PC-3 (cell line): ENCODE measurements around the gene UPK3A. TPM values are rescaled to one million over a fixed set of nuclear protein-coding genes. Genes with fewer than 3 reads are reported as not detected.

Experiments
- ATAC-seq: fragments of 200-7000 bp; cut with Tn5 transposase; 2 replicates; pipeline ENCODE4 v1.9.1; 2020; ENCODE audit warnings: mild to moderate bottlenecking, moderate library complexity
- BruUV-seq: library from RNA; stranded (reverse); fragments of 400-500 nt; replicated peaks from 2 replicates; lab custom pipeline; 2021; lab: Mats Ljungman, UMichigan
- CTCF ChIA-PET: fragments of 300-600 bp; sonication (Branson Sonifier 250); formaldehyde crosslinking; loops from one replicate; lab custom pipeline; 2022; ENCODE audit warnings: antibody characterized with exemption; lab: Charles Lee
- POLR2A ChIA-PET: fragments of 300-600 bp; sonication (Branson Sonifier 250); formaldehyde crosslinking; loops from one replicate; lab custom pipeline; 2022; ENCODE audit warnings: antibody characterized with exemption; ENCODE audit not compliant: unreplicated experiment; lab: Charles Lee
- DNase-seq: peaks from one replicate; pipeline ENCODE4 v3.0.0-alpha.2; 2015
- H2AFZ ChIP-seq: fragments of 300-600 bp; sonication (generic); 2 replicates; pipeline ENCODE4 v1.6.0; 2016; ENCODE audit warnings: antibody characterized with exemption, low read length
- H3F3A ChIP-seq: fragments of 300-600 bp; sonication (generic); one replicate; pipeline ENCODE4 v1.6.0; 2017; ENCODE audit warnings: antibody characterized with exemption, low read length, control low read depth, mild to moderate bottlenecking; ENCODE audit not compliant: unreplicated experiment
- H3K27ac ChIP-seq: fragments of 300-600 bp; sonication (generic); 2 replicates; pipeline ENCODE4 v1.5.1; 2016; ENCODE audit warnings: mild to moderate bottlenecking, low read length
- H3K27me3 ChIP-seq: fragments of 300-600 bp; sonication (generic); 2 replicates; pipeline ENCODE4 v1.6.1; 2016; ENCODE audit warnings: low read length, mixed read lengths
- H3K36me3 ChIP-seq: fragments of 300-600 bp; sonication (generic); 2 replicates; pipeline ENCODE4 v1.6.1; 2016; ENCODE audit warnings: low read depth, mixed run types, low read length, mixed read lengths
- H3K4me1 ChIP-seq: fragments of 300-600 bp; sonication (generic); 2 replicates; pipeline ENCODE4 v1.5.1; 2016; ENCODE audit warnings: low read length; ENCODE audit not compliant: insufficient read depth
- H3K4me2 ChIP-seq: fragments of 300-600 bp; sonication (generic); 2 replicates; pipeline ENCODE4 v1.6.0; 2016; ENCODE audit warnings: low read length
- H3K4me3 ChIP-seq: fragments of 300-600 bp; sonication (generic); 2 replicates; pipeline ENCODE4 v1.5.1; 2016; ENCODE audit warnings: mild to moderate bottlenecking, low read length, mixed read lengths
- H3K79me2 ChIP-seq: fragments of 300-600 bp; sonication (generic); 2 replicates; pipeline ENCODE4 v1.6.1; 2017; ENCODE audit warnings: low read length, mixed read lengths
- H3K9ac ChIP-seq: fragments of 300-600 bp; sonication (generic); 2 replicates; pipeline ENCODE4 v1.6.0; 2016; ENCODE audit warnings: mild to moderate bottlenecking, low read length
- H3K9me2 ChIP-seq: fragments of 300-600 bp; sonication (generic); replicated peaks from 2 replicates; pipeline ENCODE4 v1.6.1; 2016; ENCODE audit warnings: mixed run types, low read length, mixed read lengths
- H3K9me3 ChIP-seq: fragments of 300-600 bp; sonication (generic); 2 replicates; pipeline ENCODE4 v1.6.1; 2016; ENCODE audit warnings: low read length, mixed read lengths
- H4K20me1 ChIP-seq: fragments of 300-600 bp; sonication (generic); 2 replicates; pipeline ENCODE4 v1.6.1; 2016; ENCODE audit warnings: low read length, mixed read lengths
- EZH2 ChIP-seq: fragments of 300-600 bp; sonication (generic); IDR thresholded peaks from one replicate; pipeline ENCODE4 v1.6.1; 2017; ENCODE audit warnings: antibody characterized with exemption, mild to moderate bottlenecking, low read length; ENCODE audit not compliant: unreplicated experiment
- EZH2phosphoT487 ChIP-seq: fragments of 300-600 bp; sonication (generic); IDR thresholded peaks from 2 replicates; pipeline ENCODE4 v1.6.1; 2018; ENCODE audit warnings: mild to moderate bottlenecking, antibody characterized with exemption, low read length, borderline replicate concordance
- intact Hi-C: fragments of 100-400 bp; cut with micrococcal nuclease; formaldehyde crosslinking; loops from 2 replicates; pipeline ENCODE4 v1.9.0; 2023
- total RNA-seq: library from RNA; depleted of rRNA; stranded (reverse); fragments of >200 nt; gene quantifications from 2 replicates; pipeline ENCODE4 v1.2.3, GENCODE V29; 2014
- TF ChIP-seq, protein P1 (sequence below): fragments of 300-600 bp; sonication (generic); conservative IDR thresholded peaks from 2 replicates; pipeline ENCODE4 v1.5.1; 2017; ENCODE audit warnings: antibody characterized with exemption, low read depth, mild to moderate bottlenecking, low read length

UPK3A gene
- total RNA-seq, 1 experiment from 2014 or later, result 1.1 TPM

DNA sequence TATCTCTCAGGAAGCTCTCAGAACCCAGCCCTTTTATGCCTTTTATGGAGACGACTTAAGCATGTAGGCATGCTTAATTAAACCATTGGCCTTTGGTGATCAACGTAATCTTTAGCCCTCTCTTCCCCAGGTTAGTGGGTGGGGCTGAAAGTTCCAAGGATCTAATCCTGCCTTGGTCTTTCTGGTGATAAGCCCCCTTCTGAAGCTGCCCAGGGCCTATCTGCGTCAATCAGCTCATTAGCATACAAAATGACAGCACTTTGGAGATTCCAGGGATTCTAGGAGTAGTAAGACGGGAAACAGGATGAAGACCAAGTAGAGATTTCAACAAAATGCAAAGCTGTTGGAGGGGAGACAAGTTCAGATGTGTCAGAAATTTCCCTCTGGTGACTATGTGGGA is 28.1 kb downstream of the UPK3A start:
- POLR2A ChIA-PET, result no interaction called here
- H3K27ac ChIP-seq, result no peak overlapping the region

DNA sequence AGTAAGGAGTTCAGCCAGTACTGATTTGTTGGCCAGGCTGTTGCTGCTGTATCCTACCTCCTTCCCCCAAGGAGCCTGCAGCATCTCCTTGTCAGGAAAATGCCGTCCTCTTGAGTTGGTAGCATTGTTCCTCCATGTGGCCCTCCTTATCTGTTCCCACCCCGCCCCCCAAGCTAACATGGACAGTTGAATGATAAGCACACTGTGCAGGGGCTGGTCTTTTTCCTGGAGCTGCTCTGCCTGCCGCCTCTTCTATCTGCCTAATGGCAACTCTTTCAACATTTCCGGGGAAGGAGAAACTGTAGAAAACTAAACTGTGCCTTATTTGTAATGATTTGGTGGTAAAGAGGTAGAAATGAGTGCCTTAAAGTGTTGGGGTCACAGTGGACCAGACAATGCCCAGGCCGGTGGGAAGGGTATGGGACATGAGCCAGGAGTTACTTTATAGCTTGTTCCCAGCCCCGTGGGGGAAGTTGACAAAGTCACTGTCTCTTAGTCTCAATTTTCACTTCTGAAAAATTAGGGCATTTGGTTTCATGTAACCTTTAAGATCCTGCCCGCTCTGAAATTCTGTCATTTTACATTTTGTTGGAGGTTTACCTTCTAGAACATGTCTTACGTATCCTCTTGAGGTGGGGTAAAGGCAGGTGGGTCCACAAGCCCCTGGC is 29.4 kb downstream of the UPK3A start:
- ChIA-PET CTCF (no interaction called here), POLR2A (no interaction called here)
- H3K9ac ChIP-seq, result no peak overlapping the region
- H3K4me3 ChIP-seq, result no peak overlapping the region
- no peak overlapping the region for H2AFZ ChIP-seq
- H3K36me3 ChIP-seq, result no peaks in the 10 kb centered on the region
- H4K20me1 ChIP-seq, result peaks cover 27% of the 10 kb centered on the region; the same call in 1 of the 2 replicates
- TF ChIP-seq EZH2 (no peak), EZH2phosphoT487 (no peak)
- TF ChIP-seq, protein P1, sequence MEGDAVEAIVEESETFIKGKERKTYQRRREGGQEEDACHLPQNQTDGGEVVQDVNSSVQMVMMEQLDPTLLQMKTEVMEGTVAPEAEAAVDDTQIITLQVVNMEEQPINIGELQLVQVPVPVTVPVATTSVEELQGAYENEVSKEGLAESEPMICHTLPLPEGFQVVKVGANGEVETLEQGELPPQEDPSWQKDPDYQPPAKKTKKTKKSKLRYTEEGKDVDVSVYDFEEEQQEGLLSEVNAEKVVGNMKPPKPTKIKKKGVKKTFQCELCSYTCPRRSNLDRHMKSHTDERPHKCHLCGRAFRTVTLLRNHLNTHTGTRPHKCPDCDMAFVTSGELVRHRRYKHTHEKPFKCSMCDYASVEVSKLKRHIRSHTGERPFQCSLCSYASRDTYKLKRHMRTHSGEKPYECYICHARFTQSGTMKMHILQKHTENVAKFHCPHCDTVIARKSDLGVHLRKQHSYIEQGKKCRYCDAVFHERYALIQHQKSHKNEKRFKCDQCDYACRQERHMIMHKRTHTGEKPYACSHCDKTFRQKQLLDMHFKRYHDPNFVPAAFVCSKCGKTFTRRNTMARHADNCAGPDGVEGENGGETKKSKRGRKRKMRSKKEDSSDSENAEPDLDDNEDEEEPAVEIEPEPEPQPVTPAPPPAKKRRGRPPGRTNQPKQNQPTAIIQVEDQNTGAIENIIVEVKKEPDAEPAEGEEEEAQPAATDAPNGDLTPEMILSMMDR, result no peak
- no peak overlapping the region for H3K4me2 ChIP-seq
- no peaks in the 10 kb centered on the region for H3K9me3 ChIP-seq
- no peaks in the 10 kb centered on the region for H3K9me2 ChIP-seq
- no peaks in the 10 kb centered on the region for H3F3A ChIP-seq
- no peak for ATAC-seq
- no peak for DNase-seq
- no TSS peak for BruUV-seq
- H3K4me1 ChIP-seq, result peaks cover 7% of the 10 kb centered on the region
- no peaks in the 10 kb centered on the region for H3K27me3 ChIP-seq
- H3K79me2 ChIP-seq, result peaks cover 92% of the 10 kb centered on the region
- no peak overlapping the region for H3K27ac ChIP-seq
- intact Hi-C loops, result no loop called here

More for the DNA sequence above, 28.1 kb downstream of the UPK3A start:
- intact Hi-C loops, result no loop called here
- Histone ChIP-seq H3K4me3 (no peak overlapping the region), H4K20me1 (0 out of 2 replicates have a peak, but pooled peaks cover 18% of the 10 kb centered on the region), H2AFZ (no peak overlapping the region), H3K4me1 (peaks cover 14% of the 10 kb centered on the region), H3K79me2 (peaks cover 79% of the 10 kb centered on the region), H3K36me3 (no peaks in the 10 kb centered on the region), H3K9ac (no peak overlapping the region), H3K27me3 (no peaks in the 10 kb centered on the region), H3K9me2 (no peaks in the 10 kb centered on the region), H3K9me3 (no peaks in the 10 kb centered on the region), H3K4me2 (no peak overlapping the region), H3F3A (no peaks in the 10 kb centered on the region)
- CTCF ChIA-PET, result no interaction called here
- BruUV-seq, result no TSS peak
- TF ChIP-seq, protein P1, result no peak
- TF ChIP-seq EZH2 (no peak), EZH2phosphoT487 (no peak)
- DNase-seq (no peak), ATAC-seq (no peak)

DNA sequence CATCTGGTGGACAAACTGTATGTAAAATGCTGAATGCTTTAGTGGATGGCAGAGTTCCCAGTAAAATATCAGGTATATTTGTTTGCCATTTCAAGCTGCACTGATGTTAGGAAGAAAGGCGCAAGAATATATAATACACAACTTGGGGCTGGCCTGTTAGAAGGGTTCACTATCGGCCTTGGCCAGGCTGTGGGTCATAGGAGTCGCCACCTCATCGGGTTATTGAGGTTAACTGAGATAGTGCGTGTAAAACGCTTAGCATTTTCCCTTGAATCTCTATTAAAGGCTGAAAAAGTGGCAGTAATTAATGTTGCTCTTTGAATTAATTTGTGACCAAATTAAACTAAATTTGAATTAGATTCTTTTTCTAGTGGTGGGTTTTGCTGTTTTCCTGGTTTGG is 30.0 kb downstream of the UPK3A start:
- POLR2A ChIA-PET, result no interaction called here
- Histone ChIP-seq H2AFZ (no peak overlapping the region), H3K27ac (no peak overlapping the region), H3K27me3 (no peaks in the 10 kb centered on the region), H3F3A (no peaks in the 10 kb centered on the region), H3K36me3 (no peaks in the 10 kb centered on the region), H3K4me3 (no peak overlapping the region), H3K9me2 (no peaks in the 10 kb centered on the region), H3K79me2 (peaks cover 98% of the 10 kb centered on the region), H3K4me1 (peaks cover 4% of the 10 kb centered on the region; the same call in 1 of the 2 replicates), H3K4me2 (no peak overlapping the region), H3K9me3 (no peaks in the 10 kb centered on the region), H3K9ac (no peak overlapping the region), H4K20me1 (peaks cover 27% of the 10 kb centered on the region; the same call in 1 of the 2 replicates)
- CTCF ChIA-PET, result no interaction called here
- TF ChIP-seq EZH2phosphoT487, result no peak
- TF ChIP-seq, protein P1, result no peak
- TF ChIP-seq EZH2, result no peak
- ATAC-seq (no peak), DNase-seq (no peak)
- intact Hi-C loops, result no loop called here
- BruUV-seq, result no TSS peak
